Right renal pelvis (tissue), 4 donors: ENCODE data around the gene DIP2C. TPM values are rescaled to one million over a fixed set of nuclear protein-coding genes. Genes with fewer than 3 reads are reported as not detected.

ENCODE experiments used
- DNase-seq, 4 donors: peaks; one replicate each; pipeline ENCODE4 v3.0.0-alpha.2; 2013; ENCODE audit warnings: low read depth in 4 of 4, low spot score in 3 of 4, missing footprints in 1 of 4
- polyA plus RNA-seq, 4 donors: library from polyadenylated mRNA; unstranded; fragments of 120-200 nt; gene quantifications; one replicate each; pipeline ENCODE4 v1.2.1, GENCODE V29; 2013; ENCODE audit not compliant: insufficient read length in 4 of 4

DIP2C gene
- polyA plus RNA-seq, 4 donors = 19.6 to 22.4 (median 21.1) TPM

DNA sequence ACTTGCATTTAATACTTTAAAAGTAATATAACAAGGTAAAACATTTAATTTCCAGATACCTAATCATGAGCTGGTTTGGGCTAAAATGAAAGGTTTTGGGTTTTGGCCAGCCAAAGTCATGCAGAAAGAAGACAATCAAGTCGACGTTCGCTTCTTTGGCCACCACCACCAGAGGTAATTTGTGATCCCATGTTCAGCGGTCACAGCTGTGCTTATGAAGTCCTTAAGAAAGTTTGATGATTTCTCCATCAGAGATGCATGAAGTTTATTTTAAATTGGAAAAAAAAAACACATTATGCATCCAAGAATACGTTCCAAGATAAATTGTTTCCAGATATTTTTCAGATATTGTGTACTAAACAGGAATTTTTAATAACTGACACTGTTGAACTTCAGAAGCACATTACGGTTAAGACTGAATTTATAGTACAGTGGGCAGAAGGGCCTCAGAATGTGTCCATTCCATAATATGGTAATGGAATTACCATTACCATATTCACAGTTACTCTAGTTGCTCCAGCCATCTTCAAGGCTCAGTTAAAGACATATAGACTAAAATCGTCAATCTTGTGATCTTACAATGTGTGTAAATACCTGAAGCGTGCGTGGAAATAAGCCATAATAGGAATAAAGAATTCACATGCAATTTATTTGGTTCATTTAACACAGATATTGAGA lies 447.4 kb downstream of the DIP2C start:
- no peak for DNase-seq

DNA sequence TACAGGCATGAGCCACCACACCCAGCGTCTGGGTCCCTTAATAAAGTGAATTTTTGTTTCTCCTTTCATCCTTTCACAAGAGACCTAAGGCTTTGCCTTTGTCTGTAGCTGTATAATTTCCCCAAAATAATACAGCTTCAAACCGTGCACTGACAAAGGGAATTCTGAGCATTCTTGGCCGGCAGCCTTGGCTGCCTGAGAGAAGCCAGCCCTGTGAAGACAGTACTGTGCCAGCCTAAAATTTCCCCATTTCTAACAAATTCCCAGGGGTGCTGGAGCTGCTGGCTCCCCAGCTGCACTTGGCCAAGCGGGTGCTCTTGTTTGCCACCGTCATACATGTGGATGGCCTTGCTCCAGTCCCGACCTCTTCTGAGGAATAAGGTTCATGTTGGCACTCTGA lies 448.0 kb downstream of the DIP2C start:
- no peak for DNase-seq

GRCh38 chr10:239109-239508 lies 450.4 kb downstream of the DIP2C start:
- DNase-seq = no peak

GRCh38 chr10:235915-236314 lies 453.6 kb downstream of the DIP2C start:
- no peak for DNase-seq

DNA sequence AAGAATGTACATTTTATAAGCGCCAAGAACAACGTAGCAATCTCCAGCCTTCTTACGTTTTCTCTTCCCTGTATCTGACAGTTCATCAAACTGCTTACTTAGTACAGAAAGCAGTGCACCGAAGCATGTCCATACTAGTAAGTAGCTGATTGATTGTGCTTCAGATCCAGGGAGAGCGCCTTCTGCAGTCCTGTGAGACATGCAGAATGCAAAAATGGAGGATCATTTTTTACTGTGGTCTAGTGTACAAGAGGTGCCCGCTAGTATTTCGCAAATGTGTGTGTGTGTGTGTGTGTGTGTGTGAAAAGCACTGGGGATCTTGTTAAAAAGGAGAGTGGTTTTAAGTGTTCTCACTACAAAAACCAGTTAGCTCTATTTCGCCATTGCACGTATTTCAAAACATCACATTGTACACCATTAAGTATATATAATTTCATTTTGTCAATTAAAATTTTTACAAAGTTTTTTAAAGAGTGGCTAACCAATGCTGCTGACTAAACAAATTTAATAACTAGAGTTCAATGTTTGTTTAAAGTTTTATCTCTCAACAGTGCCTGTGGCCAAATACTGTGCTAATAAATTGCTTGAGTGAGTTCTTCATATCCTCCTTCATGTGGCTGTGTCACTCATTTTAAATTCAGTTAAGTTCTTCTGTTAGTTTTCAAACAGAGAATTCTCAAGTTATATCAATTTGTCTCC lies 454.6 kb downstream of the DIP2C start:
- no peak for DNase-seq

GRCh38 chr10:232878-233277 lies 456.6 kb downstream of the DIP2C start:
- no peak for DNase-seq

GRCh38 chr10:232061-232460 lies 457.4 kb downstream of the DIP2C start:
- no peak for DNase-seq

DNA sequence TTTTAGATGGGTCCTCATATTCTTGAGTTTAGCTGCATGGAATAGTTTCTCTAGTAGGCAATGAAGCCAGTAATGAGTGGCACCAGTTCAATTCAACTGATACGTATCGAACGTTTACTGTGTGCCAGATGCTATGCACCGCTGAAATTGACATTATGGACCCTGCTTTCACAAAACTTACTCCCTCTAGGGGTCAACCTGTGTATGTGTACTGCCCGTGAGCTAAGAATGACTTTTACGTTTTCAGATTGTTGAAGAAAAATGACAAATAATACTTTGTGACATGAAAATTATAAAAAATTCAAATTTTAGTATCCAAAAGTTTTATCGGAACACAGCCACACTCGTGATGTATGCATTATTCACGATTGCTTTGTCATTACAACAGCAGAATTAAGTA lies 458.7 kb downstream of the DIP2C start:
- DNase-seq = no peak

DNA sequence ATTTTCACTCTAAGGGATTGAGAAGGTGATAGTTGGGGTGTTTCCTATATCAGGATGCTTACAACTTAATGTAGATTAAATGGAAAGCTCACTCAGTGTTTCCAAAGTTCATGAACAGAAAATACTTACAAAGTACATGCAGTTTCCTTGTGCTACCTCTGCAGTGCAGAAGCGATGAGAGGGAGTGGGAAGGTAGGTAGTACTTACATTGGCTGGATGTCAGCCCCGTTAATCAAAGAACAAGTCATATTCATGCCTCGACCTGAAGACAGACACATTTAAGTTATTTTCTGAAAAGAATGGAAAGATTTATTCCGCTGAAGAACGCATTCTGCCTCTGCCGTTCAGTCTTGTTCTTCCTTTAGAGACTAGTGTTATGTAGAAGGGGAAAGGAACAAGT lies 461.1 kb downstream of the DIP2C start:
- DNase-seq = no peak

- no peak for DNase-seq
These were observed 462.5 kb downstream of the DIP2C start for GRCh38 chr10:227014-227413.

DNA sequence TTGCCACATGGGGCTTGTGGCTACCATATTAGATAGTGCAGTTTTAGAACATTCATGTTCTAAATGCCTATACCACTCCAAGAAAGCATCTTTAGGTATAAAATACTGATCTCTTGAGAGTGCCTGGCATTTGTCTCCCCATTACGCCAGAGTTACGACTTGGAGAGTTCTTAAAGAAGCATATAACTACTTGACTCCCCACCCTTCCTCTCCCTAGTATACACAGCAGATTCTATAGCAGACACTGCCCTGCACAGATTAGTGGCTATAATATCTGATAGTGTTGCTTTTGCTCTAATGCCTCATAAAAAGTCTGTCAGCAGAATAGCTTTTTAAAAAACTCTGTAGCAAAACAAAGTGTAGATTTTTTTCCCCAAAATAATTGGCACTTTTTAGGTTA lies 463.4 kb downstream of the DIP2C start:
- DNase-seq = no peak

DNA sequence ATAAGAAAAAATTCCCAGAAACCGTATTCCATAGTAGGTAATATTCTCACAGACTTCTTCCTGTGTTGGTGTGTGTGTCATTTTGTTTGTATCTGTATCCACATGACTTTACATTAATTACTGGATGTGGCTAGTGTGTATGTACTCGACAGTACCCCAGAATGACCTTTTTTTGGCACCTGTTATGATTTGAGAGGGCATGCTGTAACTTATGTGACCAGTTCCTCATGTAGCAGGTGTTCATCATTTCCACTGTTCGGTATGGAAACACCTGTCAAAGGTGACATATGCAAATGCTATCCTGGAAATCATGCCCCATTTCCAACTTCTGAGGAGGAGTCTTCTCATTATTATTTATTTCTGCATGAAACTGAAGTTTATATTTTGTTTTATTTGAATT lies 464.9 kb downstream of the DIP2C start:
- no peak for DNase-seq

Other genes with a start within 250 kb of the DIP2C start
- gene LARP4B, start 242.0 kb upstream of the DIP2C start, polyA plus RNA-seq = 10 to 100 TPM; 41.9 to 49.4 (median 43.0) TPM